Mesenteric fat pad (tissue), 1 donor: ENCODE measurements around the gene GP1BB. TPM values are rescaled to one million over a fixed set of nuclear protein-coding genes. Genes with fewer than 3 reads are reported as not detected.

Experiments used
- DNase-seq: peaks from one replicate; pipeline ENCODE4 v3.0.0-alpha.2; 2020; ENCODE audit warnings: low spot score
- total RNA-seq: library from RNA; stranded (reverse); fragmentation: NEBNext Ultra II Directional; extraction: Animal tissue kit (Norgen Biotek cat#: 25700); gene quantifications from one replicate; pipeline ENCODE4 v1.2.1, GENCODE V29; 2021
- donor health status: DM: yes; HTN: yes; CAD: no.

Gene GP1BB
- total RNA-seq, 1 donor from 2014 or later: 1.8 TPM

- no peak for DNase-seq
Observed at GRCh38 chr22:19754701-19755144, 31.4 kb downstream of the GP1BB start.

GRCh38 chr22:19755145-19755710 is 31.9 kb downstream of the GP1BB start:
- no peak for DNase-seq

GRCh38 chr22:19755722-19756287 is 32.5 kb downstream of the GP1BB start:
- DNase-seq: no peak

- DNase-seq: no peak
Observed at GRCh38 chr22:19756288-19757128, 33.2 kb downstream of the GP1BB start.

- DNase-seq: no peak
Observed at GRCh38 chr22:19757140-19757984, 34.0 kb downstream of the GP1BB start.

- no peak for DNase-seq
Observed at GRCh38 chr22:19757985-19758895, 34.9 kb downstream of the GP1BB start.

GRCh38 chr22:19758896-19759426 is 35.6 kb downstream of the GP1BB start:
- no peak for DNase-seq

GRCh38 chr22:19759427-19760057 is 36.2 kb downstream of the GP1BB start:
- no peak for DNase-seq

- DNase-seq: no peak
Observed at GRCh38 chr22:19760058-19760950, 37.0 kb downstream of the GP1BB start, which contains the start of gene TBX1. TBX1 (plus strand) TSS chr22:19760778; CDS start chr22:19760844, 66 bp downstream.

- DNase-seq: no peak
Observed at GRCh38 chr22:19760951-19761724, 37.8 kb downstream of the GP1BB start.

- DNase-seq: no peak
Observed at GRCh38 chr22:19761725-19762567, 38.6 kb downstream of the GP1BB start.

- DNase-seq: no peak
Observed at GRCh38 chr22:19762568-19763457, 39.5 kb downstream of the GP1BB start.

GRCh38 chr22:19763458-19764298 is 40.3 kb downstream of the GP1BB start:
- DNase-seq: no peak

- no peak for DNase-seq
Observed at GRCh38 chr22:19764299-19764593, 40.9 kb downstream of the GP1BB start.
